ENCODE measurements around the gene MYO15B.

Gene MYO15B

GRCh38 chr17:75604034-75604695 lies 16.6 kb downstream of the MYO15B start:
- no peak overlapping the region for H3K4me3 ChIP-seq (ENCODE audit: low read length)
- H3K4me1 ChIP-seq (ENCODE audit: low read length), result no peaks in the 10 kb centered on the region
- no peak overlapping the region for H3K27ac ChIP-seq (ENCODE audit: low read length)
- 0 out of 2 replicates have a peak, but pooled peaks cover 6% of the 10 kb centered on the region for H3K27me3 ChIP-seq (replicated peaks; ENCODE audit: insufficient read depth, low read length)
- no peak for DNase-seq
- no peaks in the 10 kb centered on the region for H3K9me2 ChIP-seq (replicated peaks; ENCODE audit: insufficient read depth, low read length)
- no peaks in the 10 kb centered on the region for H3K79me2 ChIP-seq (ENCODE audit: low read length)
- no peaks in the 10 kb centered on the region for H3K36me3 ChIP-seq (replicated peaks; ENCODE audit: insufficient read depth, low read length)
- no peak for TF ChIP-seq EZH2phosphoT487 (IDR thresholded peaks at IDR 0.05; ENCODE audit: low read length)
- TF ChIP-seq CTCF (IDR thresholded peaks at IDR 0.05; ENCODE audit: low read length), result no peak
- TF ChIP-seq EZH2 (optimal IDR thresholded peaks at IDR 0.05; ENCODE audit: low read depth, low read length), result no peak
- no peaks in the 10 kb centered on the region for H3K9me3 ChIP-seq (replicated peaks; ENCODE audit: insufficient read depth, low read length)
- no peaks in the 10 kb centered on the region for H4K20me1 ChIP-seq (ENCODE audit: insufficient read depth, low read length)
- no peaks in the 10 kb centered on the region for H3F3A ChIP-seq (ENCODE audit: insufficient read depth, low read length)
- no peak overlapping the region for H3K4me2 ChIP-seq (ENCODE audit: low read depth, low read length)
- no peak overlapping the region for H3K9ac ChIP-seq (ENCODE audit: low read length)
- no peak overlapping the region for H2AFZ ChIP-seq (ENCODE audit: low read length)

- no peak overlapping the region for H3K9ac ChIP-seq (ENCODE audit: low read length)
- H3K4me3 ChIP-seq (ENCODE audit: low read length), result no peak overlapping the region
- H3K4me2 ChIP-seq (ENCODE audit: low read depth, low read length), result no peak overlapping the region
- no peaks in the 10 kb centered on the region for H3K9me3 ChIP-seq (replicated peaks; ENCODE audit: insufficient read depth, low read length)
- DNase-seq, result no peak
- no peaks in the 10 kb centered on the region for H3K4me1 ChIP-seq (ENCODE audit: low read length)
- no peaks in the 10 kb centered on the region for H3K9me2 ChIP-seq (replicated peaks; ENCODE audit: insufficient read depth, low read length)
- H2AFZ ChIP-seq (ENCODE audit: low read length), result no peak overlapping the region
- no peaks in the 10 kb centered on the region for H3K79me2 ChIP-seq (ENCODE audit: low read length)
- peaks cover 17% of the 10 kb centered on the region for H3K27me3 ChIP-seq (replicated peaks; ENCODE audit: insufficient read depth, low read length)
- no peaks in the 10 kb centered on the region for H3K36me3 ChIP-seq (replicated peaks; ENCODE audit: insufficient read depth, low read length)
- no peaks in the 10 kb centered on the region for H3F3A ChIP-seq (ENCODE audit: insufficient read depth, low read length)
- TF ChIP-seq EZH2 (optimal IDR thresholded peaks at IDR 0.05; ENCODE audit: low read depth, low read length), result no peak
- no peak for TF ChIP-seq CTCF (IDR thresholded peaks at IDR 0.05; ENCODE audit: low read length)
- no peak for TF ChIP-seq EZH2phosphoT487 (IDR thresholded peaks at IDR 0.05; ENCODE audit: low read length)
- H3K27ac ChIP-seq (ENCODE audit: low read length), result no peak overlapping the region
- H4K20me1 ChIP-seq (ENCODE audit: insufficient read depth, low read length), result no peaks in the 10 kb centered on the region
These were observed 18.2 kb downstream of the MYO15B start for GRCh38 chr17:75605790-75606189.

GRCh38 chr17:75607086-75607485 lies 19.5 kb downstream of the MYO15B start:
- H3K4me1 ChIP-seq (ENCODE audit: low read length), result no peaks in the 10 kb centered on the region
- H3K27me3 ChIP-seq (replicated peaks; ENCODE audit: insufficient read depth, low read length), result peaks cover 30% of the 10 kb centered on the region
- TF ChIP-seq EZH2phosphoT487 (IDR thresholded peaks at IDR 0.05; ENCODE audit: low read length), result no peak
- no peak for TF ChIP-seq EZH2 (optimal IDR thresholded peaks at IDR 0.05; ENCODE audit: low read depth, low read length)
- no peak for TF ChIP-seq CTCF (IDR thresholded peaks at IDR 0.05; ENCODE audit: low read length)
- no peaks in the 10 kb centered on the region for H4K20me1 ChIP-seq (ENCODE audit: insufficient read depth, low read length)
- H2AFZ ChIP-seq (ENCODE audit: low read length), result no peak overlapping the region
- no peak overlapping the region for H3K4me2 ChIP-seq (ENCODE audit: low read depth, low read length)
- no peaks in the 10 kb centered on the region for H3K9me3 ChIP-seq (replicated peaks; ENCODE audit: insufficient read depth, low read length)
- H3K36me3 ChIP-seq (replicated peaks; ENCODE audit: insufficient read depth, low read length), result no peaks in the 10 kb centered on the region
- H3K79me2 ChIP-seq (ENCODE audit: low read length), result no peaks in the 10 kb centered on the region
- H3K9ac ChIP-seq (ENCODE audit: low read length), result no peak overlapping the region
- DNase-seq, result no peak
- no peak overlapping the region for H3K4me3 ChIP-seq (ENCODE audit: low read length)
- no peaks in the 10 kb centered on the region for H3F3A ChIP-seq (ENCODE audit: insufficient read depth, low read length)
- no peaks in the 10 kb centered on the region for H3K9me2 ChIP-seq (replicated peaks; ENCODE audit: insufficient read depth, low read length)
- H3K27ac ChIP-seq (ENCODE audit: low read length), result no peak overlapping the region

Data from MM.1S (cell line).